Fibroblast of the aortic adventitia (primary cell): Measurements from ENCODE around the gene ITPRIPL1. TPM values are rescaled to one million over a fixed set of nuclear protein-coding genes. Genes with fewer than 3 reads are reported as not detected.

Source experiments
- DNase-seq: peaks from one replicate; pipeline ENCODE4 v3.0.0-alpha.2; 2010; ENCODE audit warnings: low read depth
- H3K4me3 ChIP-seq: 2 replicates; pipeline ENCODE4 v1.5.1; 2011; ENCODE audit warnings: low read depth, mild to moderate bottlenecking, control low read depth, low read length, moderate library complexity
- CTCF ChIP-seq: IDR thresholded peaks from 2 replicates; pipeline ENCODE4 v1.5.1; 2011; ENCODE audit warnings: mild to moderate bottlenecking, low read length, control low read depth, inconsistent platforms; ENCODE audit not compliant: insufficient read depth
- total RNA-seq: library from RNA; depleted of rRNA; stranded (reverse); fragments of >200 nt; gene quantifications from 2 replicates; pipeline ENCODE4 v1.2.3, GENCODE V29; 2012; ENCODE audit warnings: low replicate concordance

ITPRIPL1 gene
- total RNA-seq, 1 donor, result 2.5 TPM

- DNase-seq, result no peak
- TF ChIP-seq CTCF, result no peak
- H3K4me3 ChIP-seq, result no peak overlapping the region
These were observed 36.6 kb downstream of the ITPRIPL1 start for GRCh38 chr2:96361751-96362150.

GRCh38 chr2:96369186-96369585, 44.1 kb downstream of the ITPRIPL1 start:
- no peak for TF ChIP-seq CTCF
- DNase-seq, result no peak
- no peak overlapping the region for H3K4me3 ChIP-seq

- H3K4me3 ChIP-seq, result no peak overlapping the region
- peak; percentile 66 for DNase-seq
- TF ChIP-seq CTCF, result no peak
These were observed 49.3 kb downstream of the ITPRIPL1 start for GRCh38 chr2:96374211-96374951.

Other genes with a start within 250 kb of the ITPRIPL1 start
- under 0.01 TPM in 1 of 2 replicates, not detected in the other for gene ADRA2B, start 208.7 kb upstream of the ITPRIPL1 start, total RNA-seq
- gene ASTL, start 186.8 kb upstream of the ITPRIPL1 start, total RNA-seq, result not detected in 2 replicates
- gene DUSP2, start 179.9 kb upstream of the ITPRIPL1 start, total RNA-seq, result 0.36 and 1.4 TPM in 2 replicates
- gene STARD7, start 116.5 kb upstream of the ITPRIPL1 start, total RNA-seq, result 85.8 and 170 TPM in 2 replicates
- 18.6 and 31.6 TPM in 2 replicates for gene TMEM127, start 59.3 kb upstream of the ITPRIPL1 start, total RNA-seq
- 71.8 and 183 TPM in 2 replicates for gene CIAO1, start 59.1 kb upstream of the ITPRIPL1 start, total RNA-seq
- gene SNRNP200, start 19.8 kb upstream of the ITPRIPL1 start, total RNA-seq, result 28.0 and 39.3 TPM in 2 replicates
- gene NCAPH, start 10.4 kb downstream of the ITPRIPL1 start, total RNA-seq, result 0.57 and 18.7 TPM in 2 replicates
- not detected in 2 replicates for gene NEURL3, start 180.0 kb downstream of the ITPRIPL1 start, total RNA-seq
- gene ARID5A, start 211.4 kb downstream of the ITPRIPL1 start, total RNA-seq, result 7.8 and 8.3 TPM in 2 replicates